Stimulated activated CD4-positive, alpha-beta T cell treated with anti-CD3 and anti-CD28 coated beads, TNF-alpha, amount 100 ng/mL, for 24 hours (primary cell): ENCODE data around the gene ANO8.
A peak's percentile ranks its signal among the peaks of the same experiment; 100 is the strongest.
"Not testable (repeated sequence)": the region's sequence is repeated elsewhere in the genome, so short reads cannot be mapped to it uniquely, and the experiment has no call there.

ENCODE experiments used
- DNase-seq, 3 experiments: peaks; one replicate each; pipeline ENCODE4 v3.0.0-alpha.2; 2020; ENCODE audit warnings: low read depth in 3 of 3

The ANO8 gene, protein sequence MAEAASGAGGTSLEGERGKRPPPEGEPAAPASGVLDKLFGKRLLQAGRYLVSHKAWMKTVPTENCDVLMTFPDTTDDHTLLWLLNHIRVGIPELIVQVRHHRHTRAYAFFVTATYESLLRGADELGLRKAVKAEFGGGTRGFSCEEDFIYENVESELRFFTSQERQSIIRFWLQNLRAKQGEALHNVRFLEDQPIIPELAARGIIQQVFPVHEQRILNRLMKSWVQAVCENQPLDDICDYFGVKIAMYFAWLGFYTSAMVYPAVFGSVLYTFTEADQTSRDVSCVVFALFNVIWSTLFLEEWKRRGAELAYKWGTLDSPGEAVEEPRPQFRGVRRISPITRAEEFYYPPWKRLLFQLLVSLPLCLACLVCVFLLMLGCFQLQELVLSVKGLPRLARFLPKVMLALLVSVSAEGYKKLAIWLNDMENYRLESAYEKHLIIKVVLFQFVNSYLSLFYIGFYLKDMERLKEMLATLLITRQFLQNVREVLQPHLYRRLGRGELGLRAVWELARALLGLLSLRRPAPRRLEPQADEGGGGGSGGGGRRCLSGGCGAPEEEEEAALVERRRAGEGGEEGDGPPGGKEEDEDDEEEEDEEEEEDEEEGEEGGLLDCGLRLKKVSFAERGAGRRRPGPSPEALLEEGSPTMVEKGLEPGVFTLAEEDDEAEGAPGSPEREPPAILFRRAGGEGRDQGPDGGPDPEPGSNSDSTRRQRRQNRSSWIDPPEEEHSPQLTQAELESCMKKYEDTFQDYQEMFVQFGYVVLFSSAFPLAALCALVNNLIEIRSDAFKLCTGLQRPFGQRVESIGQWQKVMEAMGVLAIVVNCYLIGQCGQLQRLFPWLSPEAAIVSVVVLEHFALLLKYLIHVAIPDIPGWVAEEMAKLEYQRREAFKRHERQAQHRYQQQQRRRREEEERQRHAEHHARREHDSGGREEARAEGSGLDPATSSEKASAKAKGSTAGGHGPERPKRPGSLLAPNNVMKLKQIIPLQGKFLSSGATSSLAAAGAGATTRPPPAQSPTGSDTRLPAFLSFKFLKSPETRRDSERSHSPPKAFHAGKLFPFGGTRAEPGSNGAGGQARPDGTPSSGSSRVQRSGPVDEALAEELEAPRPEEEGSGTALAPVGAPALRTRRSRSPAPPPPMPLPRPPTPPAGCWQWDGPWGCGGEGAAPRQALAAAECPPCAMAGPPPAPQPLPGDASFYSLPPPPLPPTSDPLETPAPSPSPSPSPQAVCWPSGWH

DNA sequence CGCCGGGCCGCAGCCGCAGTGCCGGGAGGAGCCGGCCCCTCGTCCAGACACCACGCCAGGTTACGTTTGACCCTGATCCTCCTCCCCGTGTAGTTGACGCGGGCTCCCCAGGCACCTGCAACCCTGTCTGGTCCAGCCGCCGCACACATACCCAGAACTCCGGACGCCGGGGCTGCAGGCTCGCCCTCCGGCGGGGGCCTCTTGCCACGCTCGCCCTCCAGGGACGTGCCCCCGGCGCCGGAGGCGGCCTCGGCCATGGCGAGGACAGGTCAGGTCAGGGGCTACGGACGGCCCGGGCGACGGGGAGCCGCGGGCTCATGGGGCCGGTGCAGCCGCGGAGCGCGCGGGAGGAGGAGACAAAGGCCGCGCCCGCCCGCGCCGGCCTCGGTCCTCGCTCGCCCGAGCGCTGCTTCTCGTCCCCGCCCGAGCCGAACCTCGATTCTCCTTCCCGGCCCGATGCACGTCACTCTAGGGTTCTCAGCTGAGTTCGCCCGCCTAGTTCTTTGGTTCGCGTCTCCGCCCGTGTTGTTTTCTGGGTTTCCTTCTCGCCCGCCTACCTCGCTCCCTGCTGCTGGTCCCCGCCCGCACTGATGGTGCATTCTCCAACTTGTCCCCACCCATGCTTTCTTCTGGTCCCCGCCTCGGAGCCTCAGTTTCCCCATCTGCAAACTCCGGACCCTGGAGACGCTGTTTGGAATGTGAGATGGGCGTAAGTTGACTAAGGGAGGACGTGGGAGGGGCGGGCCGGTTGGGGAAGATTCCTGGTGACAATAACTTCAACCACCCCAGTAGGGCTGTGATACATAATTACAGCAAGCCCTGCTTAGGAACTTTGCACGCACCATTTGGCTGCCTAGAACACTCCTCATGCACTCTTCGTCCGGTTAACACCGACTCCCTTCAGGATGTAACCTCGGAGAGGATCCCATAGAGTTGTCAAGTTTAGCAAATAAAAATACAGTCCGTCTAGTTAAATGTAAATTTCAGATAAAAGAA is at the start of gene ANO8:
ANO8 (minus strand) TSS at position 442 of the 996 bp plus-strand sequence; CDS start at position 257, 185 bp downstream.
- DNase-seq = peak; percentile 87 to 98 (median 93)

DNA sequence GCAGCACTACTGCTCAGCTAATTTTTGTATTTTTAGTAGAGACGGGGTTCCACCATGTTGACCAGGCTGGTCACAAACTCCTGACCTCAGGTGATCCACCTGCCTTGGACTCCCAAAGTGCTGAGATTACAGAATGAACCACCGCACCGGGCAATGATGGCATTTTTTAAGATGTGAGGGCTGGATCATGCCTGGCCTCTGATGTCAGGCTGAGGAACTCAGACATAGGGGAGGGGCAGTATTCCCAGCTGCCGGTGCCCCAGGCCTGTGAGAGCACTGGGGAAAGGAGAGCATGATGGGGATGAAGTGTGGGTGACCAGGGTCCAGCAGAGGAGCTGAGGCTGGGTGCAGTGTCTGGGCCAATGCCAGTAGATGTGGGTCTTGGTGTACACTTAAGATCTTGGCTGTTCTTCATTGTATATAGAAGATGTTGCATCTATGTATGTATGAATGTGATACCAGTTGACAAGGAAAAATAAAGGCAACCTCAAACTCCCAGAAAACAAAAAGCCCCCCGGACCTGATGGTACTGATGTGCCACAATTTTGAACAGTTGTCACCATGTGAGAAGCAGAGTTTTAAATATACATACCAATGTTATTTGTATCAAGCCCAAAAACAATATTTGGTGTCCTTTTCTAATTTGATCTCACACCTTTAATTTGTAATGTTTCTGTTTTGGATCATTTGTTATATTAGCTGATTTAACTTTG is 45.9 kb upstream of the ANO8 start:
- no peak for DNase-seq

GRCh38 chr19:17379221-17379631 is 44.6 kb upstream of the ANO8 start:
- no peak for DNase-seq

DNA sequence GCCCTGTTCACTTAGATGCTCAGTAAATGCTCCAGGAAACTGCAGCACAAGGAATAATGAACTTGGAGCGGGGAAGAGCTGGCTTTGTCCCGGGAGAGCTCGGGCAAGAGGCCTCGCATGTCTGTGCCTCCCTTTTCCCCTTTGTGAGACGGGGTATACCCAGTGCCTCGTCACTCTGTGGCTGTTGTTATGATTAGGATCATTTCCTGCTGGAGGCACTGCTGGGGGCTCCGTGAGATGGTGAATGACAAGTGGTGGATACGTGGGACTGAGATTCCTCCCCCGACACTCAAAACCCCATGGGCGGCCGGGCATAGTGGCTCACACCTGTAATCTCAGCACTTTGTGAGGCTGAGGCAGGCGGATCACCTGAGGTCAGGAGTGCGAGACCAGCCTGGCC is 43.6 kb upstream of the ANO8 start:
- DNase-seq = no peak

GRCh38 chr19:17376935-17377600 is 42.4 kb upstream of the ANO8 start, which contains the start of gene PLVAP:
TSS of gene PLVAP (minus strand) at chr19:17377342. CDS start at chr19:17377288, 54 bp downstream.
- no peak for DNase-seq

GRCh38 chr19:17370026-17370587 is 35.5 kb upstream of the ANO8 start:
- DNase-seq = no peak

- no peak for DNase-seq
These were observed 30.7 kb upstream of the ANO8 start for GRCh38 chr19:17365361-17365760.

- DNase-seq = not testable (repeated sequence)
These were observed 29.4 kb upstream of the ANO8 start for GRCh38 chr19:17363852-17364605.

DNA sequence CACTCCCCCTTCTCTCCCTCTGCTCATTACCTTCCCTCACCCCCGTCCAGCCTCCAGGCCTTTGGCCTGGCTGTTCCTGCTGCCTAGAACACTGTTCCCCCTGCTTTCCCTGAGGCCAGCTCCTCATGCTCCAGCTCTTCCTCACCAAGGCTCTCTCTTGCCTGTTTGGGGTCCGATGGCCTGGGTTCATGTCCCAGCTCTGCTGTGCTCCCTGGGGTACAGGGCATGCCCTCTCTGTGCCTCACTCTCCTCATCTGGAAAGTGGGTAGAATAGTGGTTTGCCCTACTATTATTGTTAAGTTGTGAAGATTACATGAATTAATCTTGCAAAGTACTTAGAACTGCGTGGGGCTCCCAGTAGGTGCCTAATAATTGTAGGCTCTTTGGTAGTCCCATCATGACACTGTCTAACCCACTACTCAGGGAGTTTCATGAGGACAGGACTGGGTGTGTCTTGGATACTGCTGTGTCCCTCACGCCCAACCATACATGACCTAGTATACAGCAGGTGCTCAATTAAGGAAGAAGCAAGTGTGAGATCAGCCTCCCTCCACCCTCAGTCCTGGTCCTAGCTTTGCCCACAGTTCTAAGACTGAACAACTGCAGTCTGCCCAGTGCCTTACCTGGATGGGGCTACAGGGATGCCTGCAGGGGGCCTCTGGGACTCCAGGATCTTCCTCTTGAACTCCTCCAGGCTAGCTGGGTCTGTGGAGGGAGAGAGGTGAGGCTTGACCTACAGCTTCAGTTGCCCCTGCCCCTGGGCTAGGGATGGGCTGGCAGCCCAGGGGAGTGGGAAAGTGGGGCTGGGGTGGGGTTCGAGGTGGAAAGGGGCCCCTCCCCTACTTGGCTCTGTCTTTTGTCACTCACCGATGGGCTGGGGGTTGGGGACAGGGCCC is 25.5 kb upstream of the ANO8 start:
- DNase-seq = no peak

GRCh38 chr19:17358395-17358794 is 23.7 kb upstream of the ANO8 start:
- no peak for DNase-seq

DNA sequence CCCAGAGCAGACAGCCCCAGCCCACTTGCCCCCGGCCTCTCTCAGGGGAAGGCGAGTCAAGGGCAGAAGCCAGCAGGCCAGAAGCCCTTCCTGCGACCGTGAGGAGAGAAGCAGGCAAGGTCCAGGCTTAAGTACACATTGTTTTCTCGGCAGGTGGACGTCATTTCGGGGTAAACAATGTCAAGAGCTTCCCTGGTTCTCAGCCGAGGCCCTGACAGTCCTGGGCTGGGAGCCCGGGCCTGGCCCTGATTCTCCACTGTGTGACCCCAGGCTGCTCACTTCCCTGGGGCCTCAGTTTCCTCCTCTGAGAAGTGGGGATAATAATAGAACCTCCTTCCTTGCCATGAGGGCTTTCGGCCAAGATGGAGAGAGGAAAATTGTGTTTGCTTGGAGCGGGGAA is 23.1 kb upstream of the ANO8 start:
- no peak for DNase-seq

- no peak for DNase-seq
These were observed 22.5 kb upstream of the ANO8 start for GRCh38 chr19:17357078-17357666.

DNA sequence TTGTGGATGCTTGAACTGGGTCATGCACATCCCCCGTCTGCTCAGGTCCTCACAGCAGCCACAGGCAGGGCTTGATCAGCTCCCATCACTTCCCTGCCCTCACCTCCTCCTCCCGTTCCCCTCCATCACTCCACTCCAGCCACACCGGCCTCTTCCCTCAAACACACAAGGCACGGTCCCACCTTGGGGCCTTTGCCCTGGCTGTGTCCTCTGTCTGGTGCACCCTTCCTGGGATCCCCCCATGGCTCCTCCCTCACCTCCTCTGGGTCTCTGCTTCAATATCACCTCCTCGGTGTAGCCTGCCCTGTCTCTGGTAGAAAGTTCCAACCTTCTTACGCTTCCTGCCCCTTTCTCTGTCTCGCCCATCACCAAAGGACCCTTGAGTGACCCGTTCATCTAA is 18.7 kb upstream of the ANO8 start:
- no peak for DNase-seq

- DNase-seq = no peak
These were observed 18.1 kb upstream of the ANO8 start for GRCh38 chr19:17352608-17353280.

- DNase-seq = no peak
These were observed 17.3 kb upstream of the ANO8 start for GRCh38 chr19:17351815-17352435.

- DNase-seq = no peak
These were observed 14.0 kb upstream of the ANO8 start for GRCh38 chr19:17348700-17349099.
